ENCODE data around the gene TANC1. TPM values are rescaled to one million over a fixed set of nuclear protein-coding genes. Genes with fewer than 3 reads are reported as not detected.

The TANC1 gene
- total and polyA plus RNA-seq, 2 of the 4 experiments (the other 2 are of a cell fraction) = 10.2 to 12.9 TPM

GRCh38 chr2:159193791-159194190 lies 225.4 kb downstream of the TANC1 start:
- POLR2A ChIA-PET (ENCODE audit: unreplicated experiment) = no interaction called here

More at GRCh38 chr2:159193791-159194190, 225.4 kb downstream of the TANC1 start:
- H2AFZ ChIP-seq (replicated peaks; ENCODE audit: low read length, poor library complexity) = no peak overlapping the region
- no peak overlapping the region for H2AK5ac ChIP-seq (ENCODE audit: low read depth, low read length)
- H4K20me1 ChIP-seq (ENCODE audit: insufficient read depth, low read length) = 0 out of 2 replicates have a peak, but pooled peaks cover 3% of the 10 kb centered on the region
- H3K56ac ChIP-seq (ENCODE audit: extremely low read depth, insufficient read depth, low read length) = no peak overlapping the region
- peaks cover 10% of the 10 kb centered on the region; the same call in 1 of the 2 replicates for H3K9me1 ChIP-seq (ENCODE audit: insufficient read depth, low read length)
- no peak overlapping the region for H3K18ac ChIP-seq (ENCODE audit: low read depth, low read length)
- H3K4me3 ChIP-seq (ENCODE audit: insufficient read depth, low read depth, low read length) = no peak overlapping the region
- no peak overlapping the region for H3K9ac ChIP-seq (ENCODE audit: low read depth, low read length)
- H2BK120ac ChIP-seq (ENCODE audit: low read depth, low read length) = no peak overlapping the region
- no TSS peak for BruUV-seq (replicated peaks)
- no peak overlapping the region for H4K5ac ChIP-seq (ENCODE audit: low read depth, low read length)
- H2BK5ac ChIP-seq (ENCODE audit: low read depth, low read length, poor library complexity, severe bottlenecking) = no peak overlapping the region
- TF ChIP-seq MXI1 (IDR thresholded peaks at IDR 0.05; ENCODE audit: borderline replicate concordance, low read depth, low read length) (no peak), CTCF (conservative IDR thresholded peaks at IDR 0.05; ENCODE audit: low read depth, low read length) (no peak), ELK1 (IDR thresholded peaks at IDR 0.05; ENCODE audit: borderline replicate concordance, low read depth, low read length) (no peak)
- in situ Hi-C loops (cut with MboI; ENCODE audit: low sequenced_read_pairs) = no loop called here
- no peak for DNase-seq
- H3K4me1 ChIP-seq (ENCODE audit: control insufficient read depth, insufficient read depth, low read length) = no peaks in the 10 kb centered on the region
- peaks cover 35% of the 10 kb centered on the region for H3K36me3 ChIP-seq (ENCODE audit: control insufficient read depth, insufficient read depth, low read length)
- H3K4me2 ChIP-seq (ENCODE audit: low read depth, low read length) = no peak overlapping the region
- no peak overlapping the region for H2BK15ac ChIP-seq (ENCODE audit: low read depth, low read length)
- no peak overlapping the region for H3K27ac ChIP-seq (ENCODE audit: insufficient read depth, low read length)
- intact Hi-C loops (cut with micrococcal nuclease) = no loop called here
- no peak overlapping the region for H2AK9ac ChIP-seq (replicated peaks; ENCODE audit: low read depth, low read length, poor library complexity)
- WGBS, 2 experiments (ENCODE audit: extremely low coverage in 2 of 2, insufficient read length in 1 of 2) = 100% methylated on average over 1 of the region's 4 CpGs; no CpG with 5 or more reads in 1 of the 2 experiments
- H2BK20ac ChIP-seq (ENCODE audit: low read depth, low read length) = no peak overlapping the region
- H3K4ac ChIP-seq (ENCODE audit: low read depth, low read length) = no peak overlapping the region
- 0 out of 4 replicates have a peak, but pooled peaks cover 0 to 6% of the 10 kb centered on the region in 2 experiments for H3K79me1 ChIP-seq (ENCODE audit: low read depth in 1 of 2, low read length in 2 of 2)
- H3K23ac ChIP-seq (ENCODE audit: low read depth, low read length) = no peak overlapping the region
- no peak for ATAC-seq (ENCODE audit: low read depth)
- H4K91ac ChIP-seq (ENCODE audit: insufficient read depth, low read depth, low read length) = no peak overlapping the region
- CTCF ChIA-PET = no interaction called here
- H3K27me3 ChIP-seq (ENCODE audit: control insufficient read depth, insufficient read depth, low read length) = no peaks in the 10 kb centered on the region
- no peaks in the 10 kb centered on the region for H3K9me3 ChIP-seq (ENCODE audit: control insufficient read depth, insufficient read depth, low read length)
- dilution Hi-C loops (cut with HindIII; ENCODE audit: low sequenced_read_pairs, unreplicated experiment) = no loop called here
- no peak overlapping the region for H3K14ac ChIP-seq (replicated peaks; ENCODE audit: low read depth, low read length)
- no peak overlapping the region for H4K8ac ChIP-seq (ENCODE audit: low read depth in 2 of 2, low read length in 2 of 2)

All from IMR-90 (cell line).